ENCODE data around the gene ZNF267.

DNA sequence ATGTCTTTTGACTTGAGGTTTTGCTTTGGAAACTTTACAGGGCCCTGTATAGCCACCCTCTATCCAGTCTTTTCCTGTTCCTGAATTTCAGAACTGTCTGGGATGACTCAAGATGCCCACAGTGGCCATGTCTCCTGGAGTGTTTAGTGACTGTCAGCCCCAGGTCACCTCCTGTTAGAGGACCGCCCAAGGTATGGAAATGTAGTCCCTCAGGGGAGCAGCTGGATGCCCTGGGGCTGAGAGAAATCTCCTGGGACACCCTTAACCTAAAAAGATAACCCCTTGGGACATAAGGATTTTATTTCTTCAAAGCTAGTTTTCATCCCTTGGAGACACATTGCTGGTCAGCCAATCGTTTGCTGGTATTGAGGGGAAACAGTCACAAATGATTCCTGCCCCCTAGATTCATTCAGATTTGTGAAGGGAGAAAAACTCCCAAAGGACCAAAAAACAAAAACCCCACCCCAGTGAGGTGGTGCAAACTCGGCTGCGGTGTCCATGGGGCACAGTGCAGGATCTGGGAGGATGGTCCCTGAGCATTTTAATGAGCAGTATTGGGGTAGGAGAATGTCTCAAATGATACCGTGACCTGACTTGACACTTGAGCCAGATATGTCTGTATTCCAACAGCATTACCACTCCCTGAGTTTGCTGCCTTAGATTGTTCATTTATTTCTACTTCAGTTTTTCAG, 1.7 kb downstream of the ZNF267 start:
- TF ChIP-seq, protein P1, sequence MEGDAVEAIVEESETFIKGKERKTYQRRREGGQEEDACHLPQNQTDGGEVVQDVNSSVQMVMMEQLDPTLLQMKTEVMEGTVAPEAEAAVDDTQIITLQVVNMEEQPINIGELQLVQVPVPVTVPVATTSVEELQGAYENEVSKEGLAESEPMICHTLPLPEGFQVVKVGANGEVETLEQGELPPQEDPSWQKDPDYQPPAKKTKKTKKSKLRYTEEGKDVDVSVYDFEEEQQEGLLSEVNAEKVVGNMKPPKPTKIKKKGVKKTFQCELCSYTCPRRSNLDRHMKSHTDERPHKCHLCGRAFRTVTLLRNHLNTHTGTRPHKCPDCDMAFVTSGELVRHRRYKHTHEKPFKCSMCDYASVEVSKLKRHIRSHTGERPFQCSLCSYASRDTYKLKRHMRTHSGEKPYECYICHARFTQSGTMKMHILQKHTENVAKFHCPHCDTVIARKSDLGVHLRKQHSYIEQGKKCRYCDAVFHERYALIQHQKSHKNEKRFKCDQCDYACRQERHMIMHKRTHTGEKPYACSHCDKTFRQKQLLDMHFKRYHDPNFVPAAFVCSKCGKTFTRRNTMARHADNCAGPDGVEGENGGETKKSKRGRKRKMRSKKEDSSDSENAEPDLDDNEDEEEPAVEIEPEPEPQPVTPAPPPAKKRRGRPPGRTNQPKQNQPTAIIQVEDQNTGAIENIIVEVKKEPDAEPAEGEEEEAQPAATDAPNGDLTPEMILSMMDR (IDR thresholded peaks at IDR 0.05; ENCODE audit: control extremely low read depth in 1 of 3, insufficient read depth in 1 of 3, low read depth in 1 of 3, low read length in 3 of 3), result no peak
- TF ChIP-seq POLR2AphosphoS5 (IDR thresholded peaks at IDR 0.05; ENCODE audit: low read depth, low read length) (no peak), EZH2 (IDR thresholded peaks at IDR 0.05; ENCODE audit: low read depth, low read length, severe bottlenecking) (no peak), POLR2A (IDR thresholded peaks at IDR 0.05; ENCODE audit: control extremely low read depth in 1 of 2, low read depth in 2 of 2, low read length in 2 of 2) (no peak), RXRA (IDR thresholded peaks at IDR 0.05; ENCODE audit: insufficient read depth, low read depth, low read length) (no peak), CEBPB (IDR thresholded peaks at IDR 0.05; ENCODE audit: low read depth, low read length) (no peak), ATF3 (IDR thresholded peaks at IDR 0.05; ENCODE audit: insufficient read depth, low read depth, low read length) (no peak), MAFK (IDR thresholded peaks at IDR 0.05; ENCODE audit: low read depth, low read length) (no peak), EP300 (IDR thresholded peaks at IDR 0.05; ENCODE audit: borderline replicate concordance in 1 of 2, low read depth in 2 of 2, low read length in 2 of 2) (no peak), FOSL1 (IDR thresholded peaks at IDR 0.05; ENCODE audit: insufficient read depth, low read depth, low read length) (no peak), TBP (IDR thresholded peaks at IDR 0.05; ENCODE audit: low read depth, low read length) (no peak), SP2 (IDR thresholded peaks at IDR 0.05; ENCODE audit: low read length) (no peak), RNF2 (IDR thresholded peaks at IDR 0.05; ENCODE audit: borderline replicate concordance, low read depth, low read length, missing control alignments, poor library complexity, severe bottlenecking) (no peak)
- TF ChIP-seq, protein P2, sequence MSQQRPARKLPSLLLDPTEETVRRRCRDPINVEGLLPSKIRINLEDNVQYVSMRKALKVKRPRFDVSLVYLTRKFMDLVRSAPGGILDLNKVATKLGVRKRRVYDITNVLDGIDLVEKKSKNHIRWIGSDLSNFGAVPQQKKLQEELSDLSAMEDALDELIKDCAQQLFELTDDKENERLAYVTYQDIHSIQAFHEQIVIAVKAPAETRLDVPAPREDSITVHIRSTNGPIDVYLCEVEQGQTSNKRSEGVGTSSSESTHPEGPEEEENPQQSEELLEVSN (IDR thresholded peaks at IDR 0.05), result no peak
